ENCODE data around the gene PTPDC1.

DNA sequence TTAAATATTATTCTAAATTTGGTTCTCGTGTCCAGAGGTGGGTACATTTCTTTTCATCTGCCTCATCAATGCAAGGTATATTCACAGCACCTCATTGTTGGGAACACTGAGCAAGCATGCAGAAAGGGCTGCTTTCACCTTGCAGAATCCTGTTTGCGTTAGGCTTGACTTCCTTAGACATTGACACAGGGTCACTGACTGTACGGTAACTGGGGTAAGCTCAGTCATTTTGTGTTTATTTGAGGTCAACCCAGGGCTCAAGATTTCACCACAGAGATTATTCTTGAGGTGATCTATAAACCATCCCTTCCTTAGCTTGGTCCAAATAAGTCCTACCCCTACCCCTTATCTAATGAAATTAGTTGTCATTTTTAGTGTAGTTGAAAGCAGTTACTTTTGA, 1.7 kb upstream of the PTPDC1 start:
- TF ChIP-seq, protein P1, sequence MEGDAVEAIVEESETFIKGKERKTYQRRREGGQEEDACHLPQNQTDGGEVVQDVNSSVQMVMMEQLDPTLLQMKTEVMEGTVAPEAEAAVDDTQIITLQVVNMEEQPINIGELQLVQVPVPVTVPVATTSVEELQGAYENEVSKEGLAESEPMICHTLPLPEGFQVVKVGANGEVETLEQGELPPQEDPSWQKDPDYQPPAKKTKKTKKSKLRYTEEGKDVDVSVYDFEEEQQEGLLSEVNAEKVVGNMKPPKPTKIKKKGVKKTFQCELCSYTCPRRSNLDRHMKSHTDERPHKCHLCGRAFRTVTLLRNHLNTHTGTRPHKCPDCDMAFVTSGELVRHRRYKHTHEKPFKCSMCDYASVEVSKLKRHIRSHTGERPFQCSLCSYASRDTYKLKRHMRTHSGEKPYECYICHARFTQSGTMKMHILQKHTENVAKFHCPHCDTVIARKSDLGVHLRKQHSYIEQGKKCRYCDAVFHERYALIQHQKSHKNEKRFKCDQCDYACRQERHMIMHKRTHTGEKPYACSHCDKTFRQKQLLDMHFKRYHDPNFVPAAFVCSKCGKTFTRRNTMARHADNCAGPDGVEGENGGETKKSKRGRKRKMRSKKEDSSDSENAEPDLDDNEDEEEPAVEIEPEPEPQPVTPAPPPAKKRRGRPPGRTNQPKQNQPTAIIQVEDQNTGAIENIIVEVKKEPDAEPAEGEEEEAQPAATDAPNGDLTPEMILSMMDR (IDR thresholded peaks at IDR 0.05), result no peak
- TF ChIP-seq POLR2A (IDR thresholded peaks at IDR 0.05) (no peak), POLR2AphosphoS5 (IDR thresholded peaks at IDR 0.05) (no peak), EP300 (IDR thresholded peaks at IDR 0.05) (no peak)
